GM18868 (cell line): ENCODE measurements around the gene USP17L5.
"Not testable (repeated sequence)": the region's sequence is repeated elsewhere in the genome, so short reads cannot be mapped to it uniquely, and the experiment has no call there.

ENCODE experiments used
- ATAC-seq: cut with Tn5 transposase; IDR thresholded peaks from one replicate; pipeline ENCODE4 v1.9.1; 2021; ENCODE audit warnings: mild to moderate bottlenecking, moderate library complexity; ENCODE audit not compliant: unreplicated experiment

Gene USP17L5

GRCh38 chr4:9339103-9339502, at the start of gene USP17L5:
Gene USP17L5 (plus strand): TSS chr4:9339403. CDS start chr4:9339403, 0 bp downstream.
- not testable (repeated sequence) for ATAC-seq

GRCh38 chr4:9324191-9324590, 15.0 kb upstream of the USP17L5 start:
- not testable (repeated sequence) for ATAC-seq

- not testable (repeated sequence) for ATAC-seq
Observed at GRCh38 chr4:9324865-9325264, 14.3 kb upstream of the USP17L5 start, which contains the start of gene USP17L24. Gene USP17L24 (plus strand): TSS chr4:9325165. CDS start chr4:9325165, 0 bp downstream.

- ATAC-seq: not testable (repeated sequence)
Observed at GRCh38 chr4:9329611-9330010, 9.6 kb upstream of the USP17L5 start, which contains the start of gene USP17L25. Gene USP17L25 (plus strand): TSS chr4:9329911. CDS start chr4:9329911, 0 bp downstream.

DNA sequence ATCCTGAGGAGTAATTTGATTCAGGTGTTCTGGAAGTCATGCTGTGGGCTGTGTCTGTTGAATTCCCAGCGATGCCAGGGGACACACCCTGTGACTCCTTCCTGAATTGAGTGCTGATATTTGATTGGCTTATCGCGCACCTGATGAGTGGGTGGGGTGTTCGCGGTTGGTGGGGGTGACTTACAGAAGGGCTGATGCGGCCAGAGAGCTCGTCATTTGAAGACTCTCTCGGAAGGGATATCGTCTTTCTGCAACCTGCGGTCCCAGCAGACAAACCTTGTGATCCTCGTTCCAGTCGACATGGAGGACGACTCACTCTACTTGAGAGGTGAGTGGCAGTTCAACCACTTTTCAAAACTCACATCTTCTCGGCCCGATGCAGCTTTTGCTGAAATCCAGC, 4.8 kb upstream of the USP17L5 start, which contains the start of gene USP17L26:
TSS of gene USP17L26 (plus strand) at position 301 of the 400 bp plus-strand sequence. CDS start at position 301, 0 bp downstream.
- not testable (repeated sequence) for ATAC-seq

DNA sequence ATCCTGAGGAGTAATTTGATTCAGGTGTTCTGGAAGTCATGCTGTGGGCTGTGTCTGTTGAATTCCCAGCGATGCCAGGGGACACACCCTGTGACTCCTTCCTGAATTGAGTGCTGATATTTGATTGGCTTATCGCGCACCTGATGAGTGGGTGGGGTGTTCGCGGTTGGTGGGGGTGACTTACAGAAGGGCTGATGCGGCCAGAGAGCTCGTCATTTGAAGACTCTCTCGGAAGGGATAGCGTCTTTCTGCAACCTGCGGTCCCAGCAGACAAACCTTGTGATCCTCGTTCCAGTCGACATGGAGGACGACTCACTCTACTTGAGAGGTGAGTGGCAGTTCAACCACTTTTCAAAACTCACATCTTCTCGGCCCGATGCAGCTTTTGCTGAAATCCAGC, 4.6 kb downstream of the USP17L5 start, which contains the start of gene USP17L27:
TSS of gene USP17L27 (plus strand) at position 301 of the 400 bp plus-strand sequence. CDS start at position 301, 0 bp downstream.
- not testable (repeated sequence) for ATAC-seq

DNA sequence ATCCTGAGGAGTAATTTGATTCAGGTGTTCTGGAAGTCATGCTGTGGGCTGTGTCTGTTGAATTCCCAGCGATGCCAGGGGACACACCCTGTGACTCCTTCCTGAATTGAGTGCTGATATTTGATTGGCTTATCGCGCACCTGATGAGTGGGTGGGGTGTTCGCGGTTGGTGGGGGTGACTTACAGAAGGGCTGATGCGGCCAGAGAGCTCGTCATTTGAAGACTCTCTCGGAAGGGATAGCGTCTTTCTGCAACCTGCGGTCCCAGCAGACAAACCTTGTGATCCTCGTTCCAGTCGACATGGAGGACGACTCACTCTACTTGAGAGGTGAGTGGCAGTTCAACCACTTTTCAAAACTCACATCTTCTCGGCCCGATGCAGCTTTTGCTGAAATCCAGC, 9.4 kb downstream of the USP17L5 start, which contains the start of gene USP17L28:
TSS of gene USP17L28 (plus strand) at position 301 of the 400 bp plus-strand sequence. CDS start at position 301, 0 bp downstream.
- ATAC-seq: not testable (repeated sequence)

DNA sequence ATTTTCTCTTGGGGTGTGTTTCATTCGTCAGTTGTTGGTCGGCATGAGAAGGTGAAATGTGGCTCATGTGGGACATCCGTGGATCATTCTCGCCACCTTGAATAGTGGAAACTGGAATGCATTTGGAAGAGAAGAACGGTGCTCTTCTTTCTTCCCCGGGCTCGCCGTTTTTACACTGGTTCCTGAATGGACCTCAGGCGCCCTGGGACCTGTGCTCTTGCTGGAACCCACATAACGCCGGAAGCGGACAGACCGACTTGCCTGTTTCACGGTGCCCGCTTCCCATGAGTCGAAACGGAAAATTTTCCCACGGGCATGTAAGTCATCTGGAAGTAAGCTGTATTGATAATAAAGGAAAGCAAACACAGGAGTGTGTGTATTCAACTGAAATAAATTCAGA, 11.7 kb downstream of the USP17L5 start:
- ATAC-seq: not testable (repeated sequence)

GRCh38 chr4:9353338-9353737, 14.1 kb downstream of the USP17L5 start, which contains the start of gene USP17L29:
Gene USP17L29 (plus strand): TSS chr4:9353638. CDS start chr4:9353638, 0 bp downstream.
- not testable (repeated sequence) for ATAC-seq

- not testable (repeated sequence) for ATAC-seq
Observed at GRCh38 chr4:9362829-9363228, 23.6 kb downstream of the USP17L5 start, which contains the start of gene USP17L30. Gene USP17L30 (plus strand): TSS chr4:9363129. CDS start chr4:9363129, 0 bp downstream.

DNA sequence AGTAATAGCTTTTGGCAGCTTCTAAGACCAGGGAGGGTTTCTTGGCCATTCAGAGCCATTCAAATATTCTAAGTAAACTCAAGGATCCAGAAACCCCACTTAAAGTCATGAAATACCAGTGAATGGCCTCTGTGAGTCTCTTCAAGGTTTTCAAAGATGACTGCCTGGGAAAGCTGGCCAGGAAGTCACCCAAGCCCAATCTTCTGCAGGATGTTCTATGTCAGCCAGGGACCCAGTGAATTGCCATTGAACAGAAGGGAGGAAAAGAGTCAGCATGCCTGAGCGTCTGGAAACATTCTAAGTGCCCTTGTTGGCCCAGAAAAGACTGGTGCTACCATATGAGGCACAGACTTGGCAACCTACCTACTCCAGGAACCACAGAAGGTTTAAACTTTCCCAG, 40.7 kb downstream of the USP17L5 start:
- ATAC-seq: not testable (repeated sequence)

- ATAC-seq: not testable (repeated sequence)
Observed at GRCh38 chr4:9381012-9381534, 41.9 kb downstream of the USP17L5 start.

GRCh38 chr4:9384126-9384525, 44.9 kb downstream of the USP17L5 start:
- no peak for ATAC-seq

DNA sequence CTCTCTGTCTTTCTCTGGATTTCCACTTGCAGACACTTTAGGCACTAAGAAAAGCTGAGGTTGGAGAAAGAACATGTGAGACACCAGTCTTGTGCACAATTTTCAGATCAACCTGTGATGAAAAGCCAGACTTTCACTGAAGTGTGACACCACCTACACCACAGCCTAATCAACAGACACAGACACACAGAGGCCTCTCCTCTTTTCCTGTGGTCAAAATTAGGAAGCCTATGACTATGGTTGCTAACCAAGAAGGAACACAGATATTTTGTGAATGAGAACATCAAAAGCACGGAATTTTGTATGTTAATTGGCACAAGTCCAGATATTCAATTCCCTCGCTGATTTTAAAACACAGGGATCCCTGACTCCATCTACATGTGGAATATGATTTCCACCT, 49.8 kb downstream of the USP17L5 start:
- not testable (repeated sequence) for ATAC-seq
